Heart right ventricle (tissue), 16 donors: ENCODE measurements around the gene LRRC7. TPM values are rescaled to one million over a fixed set of nuclear protein-coding genes. Genes with fewer than 3 reads are reported as not detected.
"Not testable (repeated sequence)": the region's sequence is repeated elsewhere in the genome, so short reads cannot be mapped to it uniquely, and the experiment has no call there.

Experiments used
- ATAC-seq, 8 donors: fragments of 200-7000 bp; cut with Tn5 transposase; one replicate each; pipeline ENCODE4 v1.9.1; 2020; ENCODE audit warnings: mild to moderate bottlenecking in 8 of 8, moderate library complexity in 8 of 8, moderate number of reproducible peaks in 1 of 8
- DNase-seq, 2 donors: peaks; one replicate each; pipeline ENCODE4 v3.0.0-alpha.2; 2020
- H3K27ac ChIP-seq, 10 donors: fragments of 200-600 bp; sonication (generic) in 2 of 10; one replicate each; pipeline versions ENCODE4 v1.5.0 to v1.8.0; 2020 to 2022; ENCODE audit warnings: mild to moderate bottlenecking in 3 of 10
- H3K27me3 ChIP-seq, 7 donors: fragments of 200-600 bp; one replicate each; pipeline ENCODE4 v1.8.0; 2021 to 2022; ENCODE audit warnings: mild to moderate bottlenecking in 2 of 7
- H3K36me3 ChIP-seq, 9 donors: fragments of 200-600 bp; sonication (generic) in 1 of 9; one replicate each; pipeline versions ENCODE4 v1.5.0 to v1.8.0; 2020 to 2022; ENCODE audit warnings: mild to moderate bottlenecking in 2 of 9
- H3K4me1 ChIP-seq, 9 donors: fragments of 200-600 bp; sonication (generic) in 1 of 9; one replicate each; pipeline versions ENCODE4 v1.5.0 to v1.8.0; 2020 to 2022; ENCODE audit warnings: mild to moderate bottlenecking in 4 of 9
- H3K4me3 ChIP-seq, 10 donors: fragments of 200-600 bp; sonication (generic) in 2 of 10; one replicate each; pipeline versions ENCODE4 v1.5.0 to v1.8.0; 2020 to 2022; ENCODE audit warnings: mild to moderate bottlenecking in 7 of 10, moderate library complexity in 2 of 10
- H3K9me3 ChIP-seq, 11 donors: fragments of 200-600 bp in 10 of 11; sonication (generic) in 2 of 11; one replicate each; pipeline versions ENCODE4 v1.5.0 to v1.8.0; 2013 to 2022; ENCODE audit warnings: mild to moderate bottlenecking in 2 of 11, control low read depth in 1 of 11, moderate library complexity in 1 of 11
- WGBS, 2 donors: extraction: QIAGEN DNeasy Blood & Tissue Kit; methylation state at CpG; one replicate each; pipeline ENCODE4 v1.1.7; 2013; ENCODE audit warnings: inconsistent platforms in 1 of 2; 5-methylcytosine and 5-hydroxymethylcytosine counted together
- intact Hi-C, 10 donors: fragments of 100-400 bp; cut with DNase I; formaldehyde crosslinking; loops; one replicate each; pipeline versions ENCODE4 v1.11.1 to v1.14.2; 2022
- polyA plus RNA-seq, 2 donors: library from polyadenylated mRNA; stranded (reverse); fragments of 200-250 nt; gene quantifications; one replicate each; pipeline ENCODE4 v1.2.3, GENCODE V29; 2013
- total RNA-seq, 10 donors: library from RNA; stranded (reverse); fragmentation: NEBNext Ultra II Directional in 3 of 10; extraction: Animal tissue kit (Norgen Biotek cat#: 25700) in 3 of 10; gene quantifications; one replicate each; pipeline versions ENCODE4 v1.2.1 to v1.2.4, GENCODE V29; 2021 to 2023
- TF ChIP-seq, protein P1 (sequence below), 9 donors: fragments of 200-600 bp; sonication (generic) in 2 of 9; IDR thresholded peaks; one replicate each; pipeline versions ENCODE4 v1.5.0 to v1.8.0; 2021 to 2022; ENCODE audit warnings: antibody characterized with exemption in 9 of 9, mild to moderate bottlenecking in 5 of 9, moderate library complexity in 1 of 9
- donor health status: Arrhythmogenic right ventricular cardiomyopathy.
- donor health status: ischemic (EF 13 %, LVEDD 7.1; RV severe dilation, severe dysfunction).
- donor health status: healthy with polysubstance abuse.
- donor health status: DM: no; HTN: yes; CAD: no.
- donor health status: DM: no; HTN: no; CAD: no.
- donor health status: ischemic (EF 25% LVEDD 6.9; RV normal size, moderate dysfunction).
- donor health status: ischemic (EF 25% LVEDD 5.7; RV mildly dilated, moderate dysfunction).
- donor health status: healthy.
- donor health status: DM: yes; HTN: yes; CAD: no.
- donor health status: Ischemic cardiomyopathy.
- donor health status: ischemic (EF 35%, LVEDD 5.7; RV mildly dilated, moderate dysfunction).
- donor health status: nonischemic (EF 11% LVEDD 7.7; RV severe dilation, severe dysfunction).
- donor health status: DM: yes; HTN: yes; CAD: no.
- donor health status: PGD.
- donor health status: ischemic (EF 29% LVEDD 5.4; RV normal size, mild dysfunction).
- donor health status: nonischemic (EF 23%, LVEDD 6.1; RV moderate dilation, normal function).

LRRC7 gene
- total and polyA plus RNA-seq, 12 donors = 0.03 to 2.1 (median 0.59) TPM

DNA sequence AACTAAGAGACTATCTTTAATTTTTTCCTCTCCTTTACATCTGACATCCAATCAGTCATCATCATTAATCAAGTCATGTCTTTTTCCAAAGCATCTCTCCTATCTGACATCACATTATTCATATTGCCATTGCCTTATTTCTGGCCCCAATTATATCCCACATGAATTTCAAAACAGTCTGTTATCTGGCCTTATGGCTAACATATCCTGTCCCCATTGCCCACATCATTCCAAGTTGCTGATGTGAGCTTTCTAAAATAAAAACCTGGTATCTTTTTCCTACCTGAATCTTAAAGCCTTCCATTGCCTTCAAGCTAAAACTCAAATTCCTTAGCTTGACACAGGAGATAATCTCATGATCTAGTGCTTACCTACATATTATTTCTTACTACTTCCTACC, 353.8 kb downstream of the LRRC7 start:
- Histone ChIP-seq H3K36me3 (no peaks in the 10 kb centered on the region), H3K27ac (no peak overlapping the region), H3K4me3 (no peak overlapping the region), H3K27me3 (no peaks in the 10 kb centered on the region), H3K9me3 (peaks cover 0 to 12% (median 0%) of the 10 kb centered on the region in 11 donors), H3K4me1 (no peaks in the 10 kb centered on the region)
- TF ChIP-seq, protein P1, sequence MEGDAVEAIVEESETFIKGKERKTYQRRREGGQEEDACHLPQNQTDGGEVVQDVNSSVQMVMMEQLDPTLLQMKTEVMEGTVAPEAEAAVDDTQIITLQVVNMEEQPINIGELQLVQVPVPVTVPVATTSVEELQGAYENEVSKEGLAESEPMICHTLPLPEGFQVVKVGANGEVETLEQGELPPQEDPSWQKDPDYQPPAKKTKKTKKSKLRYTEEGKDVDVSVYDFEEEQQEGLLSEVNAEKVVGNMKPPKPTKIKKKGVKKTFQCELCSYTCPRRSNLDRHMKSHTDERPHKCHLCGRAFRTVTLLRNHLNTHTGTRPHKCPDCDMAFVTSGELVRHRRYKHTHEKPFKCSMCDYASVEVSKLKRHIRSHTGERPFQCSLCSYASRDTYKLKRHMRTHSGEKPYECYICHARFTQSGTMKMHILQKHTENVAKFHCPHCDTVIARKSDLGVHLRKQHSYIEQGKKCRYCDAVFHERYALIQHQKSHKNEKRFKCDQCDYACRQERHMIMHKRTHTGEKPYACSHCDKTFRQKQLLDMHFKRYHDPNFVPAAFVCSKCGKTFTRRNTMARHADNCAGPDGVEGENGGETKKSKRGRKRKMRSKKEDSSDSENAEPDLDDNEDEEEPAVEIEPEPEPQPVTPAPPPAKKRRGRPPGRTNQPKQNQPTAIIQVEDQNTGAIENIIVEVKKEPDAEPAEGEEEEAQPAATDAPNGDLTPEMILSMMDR (IDR thresholded peaks at IDR 0.05) = no peak
- ATAC-seq (no peak), DNase-seq (no peak)
- intact Hi-C loops = no loop called here

DNA sequence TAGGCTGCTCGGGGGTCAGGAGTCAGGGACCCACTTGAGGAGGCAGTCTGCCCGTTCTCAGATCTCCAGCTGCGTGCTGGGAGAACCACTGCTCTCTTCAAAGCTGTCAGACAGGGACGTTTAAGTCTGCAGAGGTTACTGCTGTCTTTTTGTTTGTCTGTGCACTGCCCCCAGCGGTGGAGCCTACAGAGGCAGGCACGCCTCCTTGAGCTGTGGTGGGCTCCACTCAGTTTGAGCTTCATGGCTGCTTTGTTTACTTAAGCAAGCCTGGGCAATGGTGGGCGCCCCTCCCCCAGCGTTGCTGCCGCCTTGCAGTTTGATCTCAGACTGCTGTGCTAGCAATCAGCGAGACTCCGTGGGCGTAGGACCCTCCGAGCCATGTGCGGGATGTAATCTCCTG, 360.5 kb downstream of the LRRC7 start:
- H3K27me3 ChIP-seq, H3K27ac ChIP-seq, H3K4me3 ChIP-seq, ATAC-seq, H3K9me3 ChIP-seq, H3K36me3 ChIP-seq, DNase-seq, intact Hi-C loops, H3K4me1 ChIP-seq: not testable (repeated sequence)
- 85 to 86% methylated on average over 12 to 13 of the region's 14 CpGs for WGBS, 2 donors

DNA sequence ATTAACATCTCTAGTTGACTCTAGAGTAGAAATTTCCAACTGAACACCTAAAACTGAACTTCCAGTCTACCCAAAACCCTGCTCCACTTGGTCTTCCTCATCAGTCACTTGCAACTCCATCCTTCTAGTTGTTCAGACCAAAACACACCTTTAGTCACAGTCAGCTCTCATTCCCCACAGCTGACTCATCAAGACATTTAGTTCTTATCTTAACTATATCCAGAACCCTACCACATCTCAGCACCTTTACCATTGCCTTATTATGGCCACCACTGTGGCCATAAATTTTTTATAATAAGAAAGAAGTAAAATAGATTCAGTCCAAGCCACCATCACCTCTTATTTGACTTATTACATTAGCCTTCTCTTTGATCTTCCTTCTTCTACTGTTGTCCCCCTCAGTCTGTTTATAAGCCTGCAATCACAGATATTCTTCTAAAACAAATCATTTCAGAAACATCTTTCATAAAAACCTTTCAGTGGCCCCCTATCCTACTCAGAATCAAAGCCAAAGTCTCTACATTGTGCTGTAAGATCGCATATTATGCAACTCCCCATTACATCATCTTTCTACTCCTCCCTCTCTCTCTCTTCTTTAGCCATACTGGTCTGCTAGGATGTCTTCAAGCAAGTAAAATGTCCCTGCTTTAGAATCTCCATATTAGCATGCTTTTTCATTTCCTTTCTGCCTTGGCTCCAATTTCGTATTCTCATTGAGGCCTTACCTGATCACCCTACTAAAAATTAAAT, 361.8 kb downstream of the LRRC7 start:
- Histone ChIP-seq H3K9me3 (peaks cover 0 to 3% (median 0%) of the 10 kb centered on the region in 11 donors), H3K27ac (no peak overlapping the region), H3K4me1 (no peaks in the 10 kb centered on the region), H3K36me3 (no peaks in the 10 kb centered on the region), H3K4me3 (no peak overlapping the region), H3K27me3 (no peaks in the 10 kb centered on the region)
- intact Hi-C loops = no loop called here
- WGBS, 2 donors = 73 to 84% methylated on average over 2 of the region's 2 CpGs
- no peak for DNase-seq
- TF ChIP-seq, protein P1 (IDR thresholded peaks at IDR 0.05) = no peak
- no peak for ATAC-seq

DNA sequence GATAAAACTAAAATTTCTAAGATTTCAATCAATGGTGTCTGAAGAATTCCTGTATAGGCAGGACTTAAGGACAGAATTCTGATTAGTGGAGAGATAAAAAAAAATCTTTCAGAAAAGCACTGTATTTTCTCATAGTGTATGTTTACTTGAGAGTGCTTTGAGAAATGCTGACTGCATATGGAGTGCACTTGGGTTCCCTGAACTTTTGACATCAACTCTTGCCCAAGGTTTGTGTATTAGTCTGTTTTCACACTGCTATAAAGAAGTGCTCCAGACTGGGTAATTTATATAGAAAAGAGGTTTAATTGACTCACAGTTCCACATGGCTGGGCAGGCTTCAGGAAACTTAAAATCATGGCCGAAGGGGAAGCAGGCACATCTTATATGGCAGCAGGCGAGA, 362.7 kb downstream of the LRRC7 start:
- WGBS, 2 donors = 92 to 94% methylated on average over 2 of the region's 2 CpGs
- Histone ChIP-seq H3K27me3 (no peaks in the 10 kb centered on the region), H3K27ac (no peak overlapping the region), H3K36me3 (no peaks in the 10 kb centered on the region), H3K4me3 (no peak overlapping the region), H3K9me3 (peaks cover 0 to 3% (median 0%) of the 10 kb centered on the region in 11 donors), H3K4me1 (no peaks in the 10 kb centered on the region)
- ATAC-seq (no peak), DNase-seq (no peak)
- TF ChIP-seq, protein P1 (IDR thresholded peaks at IDR 0.05) = no peak
- intact Hi-C loops = no loop called here

DNA sequence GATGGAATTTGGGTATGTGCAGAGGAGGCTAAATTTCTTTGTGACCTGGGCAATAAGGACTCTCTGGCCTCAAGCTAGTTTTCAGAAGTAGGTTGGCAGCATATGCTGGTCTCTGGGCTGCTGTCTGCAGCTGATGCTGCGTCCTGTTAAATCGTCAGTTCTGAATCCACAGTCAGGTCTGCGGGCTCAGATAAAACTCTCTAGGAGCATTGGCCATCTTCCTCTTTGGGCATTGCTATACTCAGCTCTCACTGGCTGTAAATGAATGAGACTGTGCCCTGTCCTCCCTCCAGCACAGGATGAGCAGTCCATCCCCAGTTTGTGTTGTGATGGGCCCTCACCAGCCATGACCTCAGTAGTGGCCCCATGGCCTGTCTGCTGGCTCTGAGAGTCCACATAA, 365.0 kb downstream of the LRRC7 start:
- Histone ChIP-seq H3K4me3 (no peak overlapping the region), H3K27me3 (no peaks in the 10 kb centered on the region), H3K4me1 (no peaks in the 10 kb centered on the region), H3K27ac (no peak overlapping the region), H3K9me3 (peaks cover 0 to 3% (median 0%) of the 10 kb centered on the region in 11 donors), H3K36me3 (no peaks in the 10 kb centered on the region)
- ATAC-seq = no peak
- no peak for DNase-seq
- intact Hi-C loops = no loop called here
- WGBS, 2 donors = 68 to 76% methylated on average over 3 of the region's 3 CpGs
- TF ChIP-seq, protein P1 (IDR thresholded peaks at IDR 0.05) = no peak
